AG04450 (cell line): ENCODE results near the gene ZPBP2. TPM values are rescaled to one million over a fixed set of nuclear protein-coding genes. Genes with fewer than 3 reads are reported as not detected.

Experiments used
- CTCF ChIA-PET: fragments of 300-600, 350-600 bp; formaldehyde crosslinking; extraction: SDS; loops from one replicate; lab custom pipeline; 2022; ENCODE audit warnings: antibody characterized with exemption, inconsistent platforms; lab: Charles Lee
- POLR2A ChIA-PET: fragments of 350-600 bp; formaldehyde crosslinking; extraction: SDS; loops from one replicate; lab custom pipeline; 2021; ENCODE audit warnings: antibody characterized with exemption, inconsistent platforms; lab: Yijun Ruan, JAX
- DNase-seq: peaks from one replicate; pipeline ENCODE4 v3.0.0-alpha.2; 2011; ENCODE audit warnings: low read depth, low spot score
- H3K27ac ChIP-seq: one replicate; pipeline ENCODE4 v1.5.1; 2012; ENCODE audit warnings: low read depth, low read length, control low read depth
- H3K27me3 ChIP-seq: one replicate; pipeline ENCODE4 v1.6.0; 2012; ENCODE audit warnings: low read length; ENCODE audit not compliant: control insufficient read depth, insufficient read depth
- H3K4me3 ChIP-seq: 2 replicates; pipeline ENCODE4 v1.5.1; 2011; ENCODE audit warnings: mild to moderate bottlenecking, low read depth, low read length, control low read depth
- H3K9me3 ChIP-seq: 2 replicates; pipeline ENCODE4 v1.5.1; 2012; ENCODE audit warnings: low read length; ENCODE audit not compliant: control insufficient read depth, insufficient read depth
- polyA plus RNA-seq: library from polyadenylated mRNA; depleted of rRNA; stranded (reverse); fragments of >200 nt; gene quantifications from 2 replicates; pipeline ENCODE4 v1.2.3, GENCODE V29; 2011; rRNA removed
- small RNA-seq: library from RNA; depleted of rRNA; stranded (forward); fragments of <200 nt; gene quantifications from one replicate; pipeline ENCODE3, GENCODE V24; 2012; ENCODE audit warnings: low read depth; ENCODE audit not compliant: insufficient read length
- TF ChIP-seq, protein P1 (sequence below): IDR thresholded peaks from 2 replicates; pipeline ENCODE4 v1.5.1; 2011; ENCODE audit warnings: low read depth, low read length, control low read depth, inconsistent platforms

The ZPBP2 gene
- polyA plus RNA-seq, 1 experiment = not detected

DNA sequence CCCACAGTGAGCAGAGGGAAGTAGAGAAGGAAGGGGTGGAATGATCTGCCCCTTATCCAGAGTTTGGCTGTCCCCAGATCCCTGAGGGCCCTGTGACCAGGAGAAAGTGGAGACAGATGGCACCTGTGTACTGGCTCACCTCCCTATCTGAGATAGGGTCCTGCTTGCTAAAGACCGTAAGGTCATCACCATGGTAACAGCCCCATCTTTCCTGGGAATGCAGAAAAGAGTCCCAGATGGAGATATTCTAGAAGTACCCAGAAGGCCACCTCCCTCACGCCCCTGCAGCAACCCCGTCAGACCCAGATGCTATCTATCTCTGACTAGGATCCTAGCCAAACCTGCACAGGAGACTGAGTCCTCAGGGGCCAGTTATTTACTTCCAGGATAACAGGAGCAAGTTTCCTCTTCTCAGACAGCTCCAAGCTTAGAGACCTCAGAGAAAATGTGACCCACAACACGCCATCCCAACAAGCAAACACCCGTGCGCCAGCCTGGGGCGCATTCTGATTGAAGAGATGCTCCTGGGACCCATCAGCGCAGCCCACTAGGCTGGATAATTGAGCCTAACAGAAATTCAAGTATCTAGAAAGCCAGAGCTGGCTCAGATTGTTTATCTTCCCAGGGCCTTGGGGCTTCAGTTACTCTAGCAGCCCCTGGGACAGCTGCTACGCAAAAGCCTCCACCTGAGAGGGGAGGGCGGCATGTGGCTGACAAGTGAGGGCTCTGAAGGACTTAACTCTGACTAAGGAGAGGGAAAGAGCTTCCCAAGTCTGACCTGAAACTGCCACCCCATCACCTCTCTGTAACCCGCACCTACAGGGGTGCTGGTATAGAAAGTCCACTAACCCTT lies 57.5 kb downstream of the ZPBP2 start:
- TF ChIP-seq, protein P1, sequence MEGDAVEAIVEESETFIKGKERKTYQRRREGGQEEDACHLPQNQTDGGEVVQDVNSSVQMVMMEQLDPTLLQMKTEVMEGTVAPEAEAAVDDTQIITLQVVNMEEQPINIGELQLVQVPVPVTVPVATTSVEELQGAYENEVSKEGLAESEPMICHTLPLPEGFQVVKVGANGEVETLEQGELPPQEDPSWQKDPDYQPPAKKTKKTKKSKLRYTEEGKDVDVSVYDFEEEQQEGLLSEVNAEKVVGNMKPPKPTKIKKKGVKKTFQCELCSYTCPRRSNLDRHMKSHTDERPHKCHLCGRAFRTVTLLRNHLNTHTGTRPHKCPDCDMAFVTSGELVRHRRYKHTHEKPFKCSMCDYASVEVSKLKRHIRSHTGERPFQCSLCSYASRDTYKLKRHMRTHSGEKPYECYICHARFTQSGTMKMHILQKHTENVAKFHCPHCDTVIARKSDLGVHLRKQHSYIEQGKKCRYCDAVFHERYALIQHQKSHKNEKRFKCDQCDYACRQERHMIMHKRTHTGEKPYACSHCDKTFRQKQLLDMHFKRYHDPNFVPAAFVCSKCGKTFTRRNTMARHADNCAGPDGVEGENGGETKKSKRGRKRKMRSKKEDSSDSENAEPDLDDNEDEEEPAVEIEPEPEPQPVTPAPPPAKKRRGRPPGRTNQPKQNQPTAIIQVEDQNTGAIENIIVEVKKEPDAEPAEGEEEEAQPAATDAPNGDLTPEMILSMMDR = no peak
- Histone ChIP-seq H3K9me3 (no peaks in the 10 kb centered on the region), H3K27me3 (no peaks in the 10 kb centered on the region), H3K27ac (no peak overlapping the region), H3K4me3 (peak overlapping the region; percentile 83)
- CTCF ChIA-PET = interaction anchor here (0.8 to 1.6 kb wide), 2 partner anchors 10 to 33 kb away, joined by 3 to 4 read pairs; no protein-coding TSS in a partner anchor
- no peak for DNase-seq
- POLR2A ChIA-PET = no interaction called here

DNA sequence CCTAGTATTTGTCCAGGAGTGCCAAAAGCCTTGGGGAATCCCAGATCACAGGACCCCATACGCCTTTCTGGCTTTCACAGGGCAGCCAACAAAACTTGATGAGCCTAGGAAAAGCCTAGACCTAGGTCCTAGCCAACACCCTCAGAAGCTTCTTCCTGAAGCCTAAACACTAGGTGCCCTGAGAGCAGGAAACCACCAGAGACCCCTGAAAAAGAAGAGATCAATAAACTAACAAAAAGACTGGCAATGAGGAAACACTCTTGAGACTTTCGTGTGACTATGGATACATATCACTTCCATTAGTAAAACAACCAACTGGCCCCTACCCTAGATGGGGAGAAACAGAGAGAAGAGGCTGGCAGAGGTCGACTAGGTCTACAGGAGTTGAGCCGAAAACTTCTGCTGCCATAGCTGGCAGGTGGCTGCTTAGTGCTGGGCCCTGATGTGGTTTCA lies 58.2 kb downstream of the ZPBP2 start:
- Histone ChIP-seq H3K9me3 (no peaks in the 10 kb centered on the region), H3K27me3 (no peaks in the 10 kb centered on the region), H3K4me3 (peak overlapping the region; percentile 83), H3K27ac (no peak overlapping the region)
- ChIA-PET POLR2A (no interaction called here), CTCF (interaction anchor here (0.6 to 1.6 kb wide), 2 partner anchors 11 to 55 kb away, joined by 3 to 4 read pairs; partner anchors contain the start of gene PSMD3)
- TF ChIP-seq, protein P1 = no peak
- DNase-seq = no peak

DNA sequence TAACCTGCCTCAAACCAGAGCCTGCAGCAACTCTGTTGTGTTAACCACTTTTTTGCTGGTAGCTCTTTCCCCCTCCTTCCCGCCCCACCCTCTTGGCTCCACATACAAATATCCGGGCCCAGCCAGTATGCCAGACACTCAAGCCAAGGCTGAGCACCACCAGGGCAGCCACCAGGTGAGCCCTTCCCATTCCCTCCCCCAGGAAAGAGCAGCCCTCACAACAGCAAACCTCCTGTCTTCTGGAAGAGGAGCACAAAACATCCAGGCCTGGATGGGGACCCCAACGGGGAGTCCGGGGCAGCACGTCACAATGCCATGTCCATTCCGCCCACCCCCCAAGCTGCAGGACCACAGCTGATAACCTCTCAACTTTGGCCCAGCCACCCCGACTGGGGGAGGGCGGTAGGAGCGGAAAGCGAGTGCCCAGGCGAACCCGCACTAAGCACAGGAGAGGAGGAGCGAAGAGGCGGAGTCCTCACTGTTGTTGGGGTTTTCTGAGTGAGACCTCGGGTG lies 58.6 kb downstream of the ZPBP2 start:
- TF ChIP-seq, protein P1 = no peak
- peak overlapping the region; percentile 85 for H3K27ac ChIP-seq
- no peaks in the 10 kb centered on the region for H3K27me3 ChIP-seq
- no peak for DNase-seq
- CTCF ChIA-PET = interaction anchor here (0.6 to 1.6 kb wide), 2 partner anchors 11 to 54 kb away, joined by 3 to 4 read pairs; partner anchors contain the start of gene PSMD3
- POLR2A ChIA-PET = interaction anchor here (1.0 kb wide), 1 partner anchor 54 kb away, joined by 5 read pairs; the partner anchor contains the start of gene PSMD3
- H3K4me3 ChIP-seq = peak overlapping the region; percentile 83
- no peaks in the 10 kb centered on the region for H3K9me3 ChIP-seq

Small RNAs within 50 kb of the gene (small RNA-seq; reads per million reads assigned to genes)
- not detected for gene AC090844.1

Other genes starting within 250 kb of the ZPBP2 start
- not detected in 2 replicates for gene PPP1R1B, start 241.2 kb upstream of the ZPBP2 start, polyA plus RNA-seq
- gene STARD3, start 231.1 kb upstream of the ZPBP2 start, polyA plus RNA-seq = 43.3 and 44.7 TPM in 2 replicates
- 0.09 and 0.12 TPM in 2 replicates for gene TCAP, start 202.9 kb upstream of the ZPBP2 start, polyA plus RNA-seq
- gene PNMT, start 199.7 kb upstream of the ZPBP2 start, polyA plus RNA-seq = not detected in 2 replicates
- gene PGAP3, start 180.1 kb upstream of the ZPBP2 start, polyA plus RNA-seq = 9.6 and 13.9 TPM in 2 replicates
- gene ERBB2, start 168.1 kb upstream of the ZPBP2 start, polyA plus RNA-seq = 21.2 and 27.9 TPM in 2 replicates
- 31.9 and 45.4 TPM in 2 replicates for gene MIEN1, start 137.7 kb upstream of the ZPBP2 start, polyA plus RNA-seq
- gene GRB7, start 130.3 kb upstream of the ZPBP2 start, polyA plus RNA-seq = 0.05 and 0.14 TPM in 2 replicates
- gene IKZF3, start 3.9 kb upstream of the ZPBP2 start, polyA plus RNA-seq = not detected in 2 replicates
- 5.0 and 5.3 TPM in 2 replicates for gene GSDMB, start 50.4 kb downstream of the ZPBP2 start, polyA plus RNA-seq
- gene ORMDL3, start 59.4 kb downstream of the ZPBP2 start, polyA plus RNA-seq = 45.6 and 76.0 TPM in 2 replicates
- not detected in 2 replicates for gene LRRC3C, start 59.5 kb downstream of the ZPBP2 start, polyA plus RNA-seq
- gene GSDMA, start 94.8 kb downstream of the ZPBP2 start, polyA plus RNA-seq = not detected in 2 replicates
- gene PSMD3, start 112.6 kb downstream of the ZPBP2 start, polyA plus RNA-seq = 62.6 and 81.6 TPM in 2 replicates
- 0.05 TPM in 1 of 2 replicates, not detected in the other for gene CSF3, start 147.2 kb downstream of the ZPBP2 start, polyA plus RNA-seq
- gene MED24, start 186.2 kb downstream of the ZPBP2 start, polyA plus RNA-seq = 47.0 and 54.0 TPM in 2 replicates
- gene THRA, start 194.8 kb downstream of the ZPBP2 start, polyA plus RNA-seq = 25.2 and 32.0 TPM in 2 replicates
- gene NR1D1, start 232.4 kb downstream of the ZPBP2 start, polyA plus RNA-seq = 0.62 and 1.0 TPM in 2 replicates